ENCODE data around the gene COMT. TPM values are rescaled to one million over a fixed set of nuclear protein-coding genes. Genes with fewer than 3 reads are reported as not detected.

Gene COMT
- total RNA-seq, 1 experiment from 2014 or later: 30.8 TPM

GRCh38 chr22:19968450-19968891 is 26.9 kb downstream of the COMT start (continued):
- TF ChIP-seq ZNF532 (CRISPR knock-in tag; IDR thresholded peaks at IDR 0.05; ENCODE audit: borderline replicate concordance) (no peak), ZNF263 (CRISPR knock-in tag; IDR thresholded peaks at IDR 0.05; ENCODE audit: low read depth) (no peak), ATF1 (CRISPR knock-in tag; IDR thresholded peaks at IDR 0.05) (no peak), NR3C1 (CRISPR knock-in tag; conservative IDR thresholded peaks at IDR 0.05; ENCODE audit: low read depth) (no peak), AFF4 (CRISPR knock-in tag; IDR thresholded peaks at IDR 0.05; ENCODE audit: borderline replicate concordance) (no peak)
- TF ChIP-seq, protein P1, sequence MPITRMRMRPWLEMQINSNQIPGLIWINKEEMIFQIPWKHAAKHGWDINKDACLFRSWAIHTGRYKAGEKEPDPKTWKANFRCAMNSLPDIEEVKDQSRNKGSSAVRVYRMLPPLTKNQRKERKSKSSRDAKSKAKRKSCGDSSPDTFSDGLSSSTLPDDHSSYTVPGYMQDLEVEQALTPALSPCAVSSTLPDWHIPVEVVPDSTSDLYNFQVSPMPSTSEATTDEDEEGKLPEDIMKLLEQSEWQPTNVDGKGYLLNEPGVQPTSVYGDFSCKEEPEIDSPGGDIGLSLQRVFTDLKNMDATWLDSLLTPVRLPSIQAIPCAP (CRISPR knock-in tag; IDR thresholded peaks at IDR 0.05): no peak
- TF ChIP-seq, protein P2, sequence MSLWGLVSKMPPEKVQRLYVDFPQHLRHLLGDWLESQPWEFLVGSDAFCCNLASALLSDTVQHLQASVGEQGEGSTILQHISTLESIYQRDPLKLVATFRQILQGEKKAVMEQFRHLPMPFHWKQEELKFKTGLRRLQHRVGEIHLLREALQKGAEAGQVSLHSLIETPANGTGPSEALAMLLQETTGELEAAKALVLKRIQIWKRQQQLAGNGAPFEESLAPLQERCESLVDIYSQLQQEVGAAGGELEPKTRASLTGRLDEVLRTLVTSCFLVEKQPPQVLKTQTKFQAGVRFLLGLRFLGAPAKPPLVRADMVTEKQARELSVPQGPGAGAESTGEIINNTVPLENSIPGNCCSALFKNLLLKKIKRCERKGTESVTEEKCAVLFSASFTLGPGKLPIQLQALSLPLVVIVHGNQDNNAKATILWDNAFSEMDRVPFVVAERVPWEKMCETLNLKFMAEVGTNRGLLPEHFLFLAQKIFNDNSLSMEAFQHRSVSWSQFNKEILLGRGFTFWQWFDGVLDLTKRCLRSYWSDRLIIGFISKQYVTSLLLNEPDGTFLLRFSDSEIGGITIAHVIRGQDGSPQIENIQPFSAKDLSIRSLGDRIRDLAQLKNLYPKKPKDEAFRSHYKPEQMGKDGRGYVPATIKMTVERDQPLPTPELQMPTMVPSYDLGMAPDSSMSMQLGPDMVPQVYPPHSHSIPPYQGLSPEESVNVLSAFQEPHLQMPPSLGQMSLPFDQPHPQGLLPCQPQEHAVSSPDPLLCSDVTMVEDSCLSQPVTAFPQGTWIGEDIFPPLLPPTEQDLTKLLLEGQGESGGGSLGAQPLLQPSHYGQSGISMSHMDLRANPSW (CRISPR knock-in tag; conservative IDR thresholded peaks at IDR 0.05; ENCODE audit: low read depth): no peak
- TF ChIP-seq, protein P3, sequence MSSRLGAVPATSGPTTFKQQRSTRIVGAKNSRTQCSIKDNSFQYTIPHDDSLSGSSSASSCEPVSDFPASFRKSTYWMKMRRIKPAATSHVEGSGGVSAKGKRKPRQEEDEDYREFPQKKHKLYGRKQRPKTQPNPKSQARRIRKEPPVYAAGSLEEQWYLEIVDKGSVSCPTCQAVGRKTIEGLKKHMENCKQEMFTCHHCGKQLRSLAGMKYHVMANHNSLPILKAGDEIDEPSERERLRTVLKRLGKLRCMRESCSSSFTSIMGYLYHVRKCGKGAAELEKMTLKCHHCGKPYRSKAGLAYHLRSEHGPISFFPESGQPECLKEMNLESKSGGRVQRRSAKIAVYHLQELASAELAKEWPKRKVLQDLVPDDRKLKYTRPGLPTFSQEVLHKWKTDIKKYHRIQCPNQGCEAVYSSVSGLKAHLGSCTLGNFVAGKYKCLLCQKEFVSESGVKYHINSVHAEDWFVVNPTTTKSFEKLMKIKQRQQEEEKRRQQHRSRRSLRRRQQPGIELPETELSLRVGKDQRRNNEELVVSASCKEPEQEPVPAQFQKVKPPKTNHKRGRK (CRISPR knock-in tag; IDR thresholded peaks at IDR 0.05; ENCODE audit: borderline replicate concordance): no peak

- POLR2A ChIA-PET: no interaction called here
- CTCF ChIA-PET: interaction anchor here (0.8 to 8.4 kb wide), 9 partner anchors 11 to 238 kb away, joined by 3 to 181 read pairs (median 6); no protein-coding TSS in a partner anchor
- no peak for DNase-seq (ENCODE audit: low spot score)
- no peaks in the 10 kb centered on the region for H3K27me3 Mint-ChIP-seq (ENCODE audit: low read depth)
- ATAC-seq: no peak
- H3K36me3 Mint-ChIP-seq: peaks cover 15% of the 10 kb centered on the region
- peaks cover 10% of the 10 kb centered on the region; the same call in 1 of the 2 replicates for H3K4me1 Mint-ChIP-seq
- H3K9me3 Mint-ChIP-seq: no peaks in the 10 kb centered on the region
- H3K27ac Mint-ChIP-seq: no peak overlapping the region; the same call in 1 of the 2 replicates
- TF ChIP-seq ZNF317 (CRISPR knock-in tag; IDR thresholded peaks at IDR 0.05; ENCODE audit: borderline replicate concordance, low read depth): no peak
- no peak for TF ChIP-seq FOXP1 (CRISPR knock-in tag; IDR thresholded peaks at IDR 0.05; ENCODE audit: borderline replicate concordance)
- no peak overlapping the region for H3K4me3 Mint-ChIP-seq
Measured at GRCh38 chr22:19969141-19969928, 27.8 kb downstream of the COMT start.

Measured in WTC11 (cell line).